ENCODE results near the gene BAZ1B.
"Not testable (repeated sequence)": the region's sequence is repeated elsewhere in the genome, so short reads cannot be mapped to it uniquely, and the experiment has no call there.

Gene BAZ1B

DNA sequence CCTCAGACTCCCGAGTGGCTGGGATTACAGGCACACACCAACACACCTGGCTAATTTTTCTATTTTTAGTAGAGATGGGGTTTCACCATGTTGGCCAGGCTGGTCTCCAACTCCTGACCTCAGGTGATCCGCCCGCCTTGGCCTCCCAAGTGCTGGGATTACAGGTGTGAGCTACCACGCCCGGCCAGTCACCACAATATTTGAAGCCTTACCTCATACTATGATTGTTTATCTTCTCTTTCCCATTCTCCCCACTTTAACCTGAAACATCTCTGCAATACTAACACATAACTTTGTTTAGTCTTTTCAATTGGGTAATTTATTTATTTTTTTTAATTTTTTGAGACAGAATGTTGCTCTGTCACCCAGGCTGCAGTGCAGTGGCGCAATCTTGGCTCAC, 55.0 kb downstream of the BAZ1B start:
- POLR2A ChIA-PET; H3K27me3 ChIP-seq (replicated peaks in 2 of 5; ENCODE audit: control insufficient read depth in 4 of 5, insufficient read depth in 5 of 5, low read length in 4 of 5); H3K27ac ChIP-seq (ENCODE audit: insufficient read depth in 1 of 2, low read depth in 1 of 2, low read length in 2 of 2, poor library complexity in 1 of 2, severe bottlenecking in 2 of 2); H3K9me3 ChIP-seq (ENCODE audit: control extremely low read depth in 1 of 5, control insufficient read depth in 4 of 5, insufficient read depth in 2 of 5, low read depth in 1 of 5, low read length in 4 of 5); DNase-seq; CTCF ChIA-PET; H3K4me1 ChIP-seq (ENCODE audit: control extremely low read depth in 1 of 4, control insufficient read depth in 4 of 4, insufficient read depth in 4 of 4, low read length in 3 of 4); H3K4me3 ChIP-seq (ENCODE audit: control insufficient read depth in 1 of 7, extremely low read depth in 1 of 7, insufficient read depth in 4 of 7, low read depth in 2 of 7, low read length in 6 of 7): not testable (repeated sequence)
- H3K36me3 ChIP-seq (ENCODE audit: control insufficient read depth in 4 of 4, insufficient read depth in 4 of 4, low read length in 3 of 4): peaks cover 42 to 86% (median 63%) of the 10 kb centered on the region in 4 experiments
- WGBS (ENCODE audit: insufficient coverage): 100% methylated on average over 5 of the region's 6 CpGs

- Histone ChIP-seq H3K4me1 (ENCODE audit: control extremely low read depth in 1 of 4, control insufficient read depth in 4 of 4, insufficient read depth in 4 of 4, low read length in 3 of 4) (no peaks in the 10 kb centered on the region), H3K27me3 (replicated peaks in 2 of 5; ENCODE audit: control insufficient read depth in 4 of 5, insufficient read depth in 5 of 5, low read length in 4 of 5) (no peaks in the 10 kb centered on the region), H3K4me3 (ENCODE audit: control insufficient read depth in 1 of 7, extremely low read depth in 1 of 7, insufficient read depth in 4 of 7, low read depth in 2 of 7, low read length in 6 of 7) (no peak overlapping the region), H3K27ac (ENCODE audit: insufficient read depth in 1 of 2, low read depth in 1 of 2, low read length in 2 of 2, poor library complexity in 1 of 2, severe bottlenecking in 2 of 2) (no peak overlapping the region), H3K36me3 (ENCODE audit: control insufficient read depth in 4 of 4, insufficient read depth in 4 of 4, low read length in 3 of 4) (peaks cover 40 to 90% (median 69%) of the 10 kb centered on the region in 4 experiments), H3K9me3 (ENCODE audit: control extremely low read depth in 1 of 5, control insufficient read depth in 4 of 5, insufficient read depth in 2 of 5, low read depth in 1 of 5, low read length in 4 of 5) (no peaks in the 10 kb centered on the region)
- DNase-seq: no peak
- ChIA-PET POLR2A (no interaction called here), CTCF (no interaction called here)
- WGBS (ENCODE audit: insufficient coverage): no CpG with 5 or more reads among the region's 1 CpG
These were observed 56.0 kb downstream of the BAZ1B start for GRCh38 chr7:73466112-73466511.

- ChIA-PET CTCF (interaction anchor here (1.0 to 1.1 kb wide), 2 partner anchors 12 to 13 kb away, joined by 3 to 5 read pairs; no protein-coding TSS in a partner anchor), POLR2A (no interaction called here)
- Histone ChIP-seq H3K36me3 (ENCODE audit: control insufficient read depth in 4 of 4, insufficient read depth in 4 of 4, low read length in 3 of 4) (peaks cover 34 to 88% (median 66%) of the 10 kb centered on the region in 4 experiments), H3K4me1 (ENCODE audit: control extremely low read depth in 1 of 4, control insufficient read depth in 4 of 4, insufficient read depth in 4 of 4, low read length in 3 of 4) (no peaks in the 10 kb centered on the region), H3K9me3 (ENCODE audit: control extremely low read depth in 1 of 5, control insufficient read depth in 4 of 5, insufficient read depth in 2 of 5, low read depth in 1 of 5, low read length in 4 of 5) (no peaks in the 10 kb centered on the region), H3K27me3 (replicated peaks in 2 of 5; ENCODE audit: control insufficient read depth in 4 of 5, insufficient read depth in 5 of 5, low read length in 4 of 5) (no peaks in the 10 kb centered on the region), H3K4me3 (ENCODE audit: control insufficient read depth in 1 of 7, extremely low read depth in 1 of 7, insufficient read depth in 4 of 7, low read depth in 2 of 7, low read length in 6 of 7) (no peak overlapping the region), H3K27ac (ENCODE audit: insufficient read depth in 1 of 2, low read depth in 1 of 2, low read length in 2 of 2, poor library complexity in 1 of 2, severe bottlenecking in 2 of 2) (no peak overlapping the region)
- DNase-seq: no peak
- no CpG with 5 or more reads among the region's 7 CpGs for WGBS (ENCODE audit: insufficient coverage)
These were observed 58.1 kb downstream of the BAZ1B start for GRCh38 chr7:73463966-73464365.

GRCh38 chr7:73463260-73463659, 58.8 kb downstream of the BAZ1B start:
- Histone ChIP-seq H3K4me1 (ENCODE audit: control extremely low read depth in 1 of 4, control insufficient read depth in 4 of 4, insufficient read depth in 4 of 4, low read length in 3 of 4) (no peaks in the 10 kb centered on the region), H3K4me3 (ENCODE audit: control insufficient read depth in 1 of 7, extremely low read depth in 1 of 7, insufficient read depth in 4 of 7, low read depth in 2 of 7, low read length in 6 of 7) (no peak overlapping the region), H3K36me3 (ENCODE audit: control insufficient read depth in 4 of 4, insufficient read depth in 4 of 4, low read length in 3 of 4) (peaks cover 33 to 88% (median 68%) of the 10 kb centered on the region in 4 experiments), H3K27ac (ENCODE audit: insufficient read depth in 1 of 2, low read depth in 1 of 2, low read length in 2 of 2, poor library complexity in 1 of 2, severe bottlenecking in 2 of 2) (no peak overlapping the region), H3K27me3 (replicated peaks in 2 of 5; ENCODE audit: control insufficient read depth in 4 of 5, insufficient read depth in 5 of 5, low read length in 4 of 5) (no peaks in the 10 kb centered on the region), H3K9me3 (ENCODE audit: control extremely low read depth in 1 of 5, control insufficient read depth in 4 of 5, insufficient read depth in 2 of 5, low read depth in 1 of 5, low read length in 4 of 5) (no peaks in the 10 kb centered on the region)
- CTCF ChIA-PET: interaction anchor here (0.6 to 1.1 kb wide), 4 partner anchors 8 to 16 kb away, joined by 3 to 5 read pairs (median 4); no protein-coding TSS in a partner anchor
- POLR2A ChIA-PET: no interaction called here
- no peak for DNase-seq
- 100% methylated on average over 1 of the region's 3 CpGs for WGBS (ENCODE audit: insufficient coverage)

- CTCF ChIA-PET: interaction anchor here (0.7 to 0.9 kb wide), 2 partner anchors 10 to 16 kb away, joined by 3 read pairs; no protein-coding TSS in a partner anchor
- no peak for DNase-seq
- POLR2A ChIA-PET: no interaction called here
- H3K27me3 ChIP-seq (replicated peaks in 2 of 5; ENCODE audit: control insufficient read depth in 4 of 5, insufficient read depth in 5 of 5, low read length in 4 of 5): no peaks in the 10 kb centered on the region
- 93% methylated on average over 3 of the region's 3 CpGs for WGBS (ENCODE audit: insufficient coverage)
- H3K27ac ChIP-seq (ENCODE audit: insufficient read depth in 1 of 2, low read depth in 1 of 2, low read length in 2 of 2, poor library complexity in 1 of 2, severe bottlenecking in 2 of 2): no peak overlapping the region
- H3K36me3 ChIP-seq (ENCODE audit: control insufficient read depth in 4 of 4, insufficient read depth in 4 of 4, low read length in 3 of 4): peaks cover 36 to 89% (median 72%) of the 10 kb centered on the region in 4 experiments
- no peaks in the 10 kb centered on the region for H3K9me3 ChIP-seq (ENCODE audit: control extremely low read depth in 1 of 5, control insufficient read depth in 4 of 5, insufficient read depth in 2 of 5, low read depth in 1 of 5, low read length in 4 of 5)
- H3K4me1 ChIP-seq (ENCODE audit: control extremely low read depth in 1 of 4, control insufficient read depth in 4 of 4, insufficient read depth in 4 of 4, low read length in 3 of 4): no peaks in the 10 kb centered on the region
- H3K4me3 ChIP-seq (ENCODE audit: control insufficient read depth in 1 of 7, extremely low read depth in 1 of 7, insufficient read depth in 4 of 7, low read depth in 2 of 7, low read length in 6 of 7): no peak overlapping the region
These were observed 60.3 kb downstream of the BAZ1B start for GRCh38 chr7:73461782-73462285.

GRCh38 chr7:73454424-73454823, 67.7 kb downstream of the BAZ1B start:
- ChIA-PET POLR2A (no interaction called here), CTCF (interaction anchor here (0.9 to 3.2 kb wide), 3 partner anchors 17 to 132 kb away, joined by 3 to 12 read pairs (median 4); no protein-coding TSS in a partner anchor)
- H3K4me1 ChIP-seq (ENCODE audit: control extremely low read depth in 1 of 4, control insufficient read depth in 4 of 4, insufficient read depth in 4 of 4, low read length in 3 of 4): peaks cover 0 to 3% (median 0%) of the 10 kb centered on the region in 4 experiments
- H3K27ac ChIP-seq (ENCODE audit: insufficient read depth in 1 of 2, low read depth in 1 of 2, low read length in 2 of 2, poor library complexity in 1 of 2, severe bottlenecking in 2 of 2): no peak overlapping the region
- H3K9me3 ChIP-seq (ENCODE audit: control extremely low read depth in 1 of 5, control insufficient read depth in 4 of 5, insufficient read depth in 2 of 5, low read depth in 1 of 5, low read length in 4 of 5): no peaks in the 10 kb centered on the region
- H3K36me3 ChIP-seq (ENCODE audit: control insufficient read depth in 4 of 4, insufficient read depth in 4 of 4, low read length in 3 of 4): peaks cover 20 to 83% (median 60%) of the 10 kb centered on the region in 4 experiments
- WGBS (ENCODE audit: insufficient coverage): 100% methylated on average over 2 of the region's 3 CpGs
- H3K27me3 ChIP-seq (replicated peaks in 2 of 5; ENCODE audit: control insufficient read depth in 4 of 5, insufficient read depth in 5 of 5, low read length in 4 of 5): no peaks in the 10 kb centered on the region
- no peak overlapping the region for H3K4me3 ChIP-seq (ENCODE audit: control insufficient read depth in 1 of 7, extremely low read depth in 1 of 7, insufficient read depth in 4 of 7, low read depth in 2 of 7, low read length in 6 of 7)
- DNase-seq: no peak

DNA sequence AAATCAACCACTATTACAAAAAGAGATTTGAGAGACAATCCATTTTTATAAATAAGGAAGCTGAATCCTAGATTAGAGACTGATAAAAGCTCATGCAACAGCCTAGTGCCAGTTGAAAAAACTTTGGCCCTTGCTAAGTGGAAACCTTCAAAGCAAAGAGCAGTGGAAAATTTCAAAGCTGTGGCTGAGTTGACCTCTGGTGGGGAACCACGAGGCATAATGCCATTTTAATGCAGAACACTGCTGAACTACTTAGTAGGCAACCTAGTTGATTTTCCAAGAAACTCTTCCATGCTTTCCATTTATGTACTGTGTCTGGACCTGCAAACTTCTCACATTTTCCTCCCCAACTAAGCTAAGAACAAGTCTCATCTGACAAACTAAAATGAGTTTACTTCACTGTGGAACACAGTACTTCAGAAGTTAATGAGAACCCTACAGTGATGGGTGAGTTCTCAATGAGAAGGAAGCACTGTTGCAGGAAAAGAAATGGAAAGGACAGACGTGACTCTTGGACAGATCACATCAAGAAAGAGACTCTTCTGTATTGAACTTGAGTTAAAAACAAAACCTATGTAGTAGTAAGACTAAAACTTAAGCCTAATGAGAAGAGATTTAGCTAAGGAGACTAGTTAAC, 69.0 kb downstream of the BAZ1B start:
- 58% methylated on average over 2 of the region's 2 CpGs for WGBS (ENCODE audit: insufficient coverage)
- H3K4me3 ChIP-seq (ENCODE audit: control insufficient read depth in 1 of 7, extremely low read depth in 1 of 7, insufficient read depth in 4 of 7, low read depth in 2 of 7, low read length in 6 of 7): no peak overlapping the region
- H3K4me1 ChIP-seq (ENCODE audit: control extremely low read depth in 1 of 4, control insufficient read depth in 4 of 4, insufficient read depth in 4 of 4, low read length in 3 of 4): peaks cover 0 to 3% (median 0%) of the 10 kb centered on the region in 4 experiments
- DNase-seq: no peak
- peaks cover 22 to 84% (median 64%) of the 10 kb centered on the region in 4 experiments for H3K36me3 ChIP-seq (ENCODE audit: control insufficient read depth in 4 of 4, insufficient read depth in 4 of 4, low read length in 3 of 4)
- ChIA-PET POLR2A (no interaction called here), CTCF (interaction anchor here (0.6 to 3.2 kb wide), 8 partner anchors 8 to 239 kb away, joined by 3 to 14 read pairs (median 4); no protein-coding TSS in a partner anchor)
- no peaks in the 10 kb centered on the region for H3K9me3 ChIP-seq (ENCODE audit: control extremely low read depth in 1 of 5, control insufficient read depth in 4 of 5, insufficient read depth in 2 of 5, low read depth in 1 of 5, low read length in 4 of 5)
- H3K27me3 ChIP-seq (replicated peaks in 2 of 5; ENCODE audit: control insufficient read depth in 4 of 5, insufficient read depth in 5 of 5, low read length in 4 of 5): no peaks in the 10 kb centered on the region
- no peak overlapping the region for H3K27ac ChIP-seq (ENCODE audit: insufficient read depth in 1 of 2, low read depth in 1 of 2, low read length in 2 of 2, poor library complexity in 1 of 2, severe bottlenecking in 2 of 2)

Measured in common myeloid progenitor, CD34-positive (primary cell).